Calu3 (cell line): ENCODE results near the gene ZNF202. TPM values are rescaled to one million over a fixed set of nuclear protein-coding genes. Genes with fewer than 3 reads are reported as not detected.

Experiments
- Bru-seq: library from RNA; stranded (reverse); fragments of 400-500 nt; gene quantifications from one replicate; lab custom pipeline; 2021; lab: Mats Ljungman, UMichigan
- BruChase-seq, 2 experiments: library from RNA; stranded (reverse); fragments of 400-500 nt; gene quantifications; one replicate each; lab custom pipeline; 2021; lab: Mats Ljungman, UMichigan
- BruUV-seq: library from RNA; stranded (reverse); fragments of 400-500 nt; replicated peaks from 2 replicates; lab custom pipeline; 2021; lab: Mats Ljungman, UMichigan
- CTCF ChIA-PET: fragments of 300-600 bp; sonication (Branson Sonifier 250); formaldehyde crosslinking; loops from one replicate; lab custom pipeline; 2022; ENCODE audit warnings: antibody characterized with exemption; lab: Charles Lee
- DNase-seq: peaks from one replicate; pipeline ENCODE4 v3.0.0; 2022
- H3K27ac Mint-ChIP-seq: one replicate; pipeline ENCODE4 v1.8.0; 2022; ENCODE audit warnings: mixed read lengths; ENCODE audit not compliant: unreplicated experiment
- H3K27me3 Mint-ChIP-seq: one replicate; pipeline ENCODE4 v1.8.0; 2022; ENCODE audit warnings: mixed read lengths; ENCODE audit not compliant: unreplicated experiment
- H3K36me3 Mint-ChIP-seq: one replicate; pipeline ENCODE4 v1.8.0; 2022; ENCODE audit warnings: mild to moderate bottlenecking, moderate library complexity, mixed read lengths; ENCODE audit not compliant: insufficient read depth, unreplicated experiment
- H3K4me1 Mint-ChIP-seq: one replicate; pipeline ENCODE4 v1.8.0; 2022; ENCODE audit warnings: mild to moderate bottlenecking, low read depth, mixed read lengths; ENCODE audit not compliant: unreplicated experiment
- H3K4me3 Mint-ChIP-seq: one replicate; pipeline ENCODE4 v1.8.0; 2022; ENCODE audit warnings: mild to moderate bottlenecking, low read depth, moderate library complexity, mixed read lengths; ENCODE audit not compliant: unreplicated experiment
- H3K9me3 Mint-ChIP-seq: one replicate; pipeline ENCODE4 v1.8.0; 2022; ENCODE audit warnings: low read depth, mixed read lengths; ENCODE audit not compliant: unreplicated experiment
- CTCF ChIP-seq: fragments of 200-600 bp; IDR thresholded peaks from one replicate; pipeline ENCODE4 v1.8.0; 2022; ENCODE audit warnings: antibody characterized with exemption; ENCODE audit not compliant: unreplicated experiment
- intact Hi-C: fragments of 100-400 bp; cut with micrococcal nuclease; formaldehyde crosslinking; loops from one replicate; pipeline ENCODE4 v1.10.0; 2022; ENCODE audit not compliant: unreplicated experiment
- long read RNA-seq: library from polyadenylated mRNA; stranded (forward); transcript quantifications from one replicate; pipeline ENCODE4 v2.0.0, GENCODE V29; 2022
- total RNA-seq: library from RNA; stranded (reverse); gene quantifications from 2 replicates; pipeline ENCODE4 v1.2.3, GENCODE V29; 2022

The ZNF202 gene
- total RNA-seq (10.3 TPM in 2 replicates), Bru-seq, nascent RNA (percentile 74 among the genes with signal in this experiment), BruChase-seq, experiment 1, labeled RNA remaining after a 6-hour chase (percentile 59 among the genes with signal in this experiment), BruChase-seq, experiment 2, labeled RNA remaining after a 2-hour chase (percentile 61 among the genes with signal in this experiment)
- long read RNA-seq, partial matches to known transcripts = 0 of 5 reads
- long read RNA-seq, other reads (novel, unspliced or antisense) = 5 of 5 reads

- Mint-ChIP-seq H3K27ac (peak within 1 kb of the TSS; percentile 75), H3K4me1 (no peaks in the 10 kb centered on the region), H3K4me3 (peak within 1 kb of the TSS; percentile 80), H3K9me3 (peaks cover 3% of the 10 kb centered on the region), H3K36me3 (peaks cover 30% of the 10 kb centered on the region), H3K27me3 (peaks cover 22% of the 10 kb centered on the region)
- no peak for TF ChIP-seq CTCF
- BruUV-seq = no TSS peak
- peak; percentile 83 for DNase-seq
- CTCF ChIA-PET = no interaction called here
- intact Hi-C loops = no loop called here
Measured at GRCh38 chr11:123741159-123742030, at the start of gene ZNF202. Gene ZNF202, minus strand, starts transcription at chr11:123741660. Its CDS starts 10,772 bp downstream, at chr11:123730888.

- Mint-ChIP-seq H3K4me1 (no peaks in the 10 kb centered on the region), H3K27ac (no peak overlapping the region), H3K27me3 (no peaks in the 10 kb centered on the region), H3K36me3 (no peaks in the 10 kb centered on the region), H3K4me3 (no peak overlapping the region), H3K9me3 (peaks cover 14% of the 10 kb centered on the region)
- CTCF ChIA-PET = no interaction called here
- intact Hi-C loops = no loop called here
- BruUV-seq = no TSS peak
- TF ChIP-seq CTCF = no peak
- DNase-seq = no peak
Measured at GRCh38 chr11:123783536-123783935, 42.1 kb upstream of the ZNF202 start.

GRCh38 chr11:123778511-123778910 lies 37.1 kb upstream of the ZNF202 start:
- CTCF ChIA-PET = no interaction called here
- intact Hi-C loops = no loop called here
- Mint-ChIP-seq H3K36me3 (no peaks in the 10 kb centered on the region), H3K27me3 (no peaks in the 10 kb centered on the region), H3K4me1 (no peaks in the 10 kb centered on the region), H3K9me3 (peaks cover 10% of the 10 kb centered on the region), H3K27ac (no peak overlapping the region), H3K4me3 (no peak overlapping the region)
- TF ChIP-seq CTCF = no peak
- no TSS peak for BruUV-seq
- DNase-seq = no peak

- DNase-seq = no peak
Measured at GRCh38 chr11:123775715-123776549, 34.5 kb upstream of the ZNF202 start.

More at GRCh38 chr11:123775715-123776549, 34.5 kb upstream of the ZNF202 start:
- TF ChIP-seq CTCF = no peak
- Mint-ChIP-seq H3K4me1 (no peaks in the 10 kb centered on the region), H3K27ac (no peak overlapping the region), H3K36me3 (no peaks in the 10 kb centered on the region), H3K9me3 (peaks cover 7% of the 10 kb centered on the region), H3K27me3 (no peaks in the 10 kb centered on the region), H3K4me3 (no peak overlapping the region)
- CTCF ChIA-PET = no interaction called here
- intact Hi-C loops = no loop called here
- BruUV-seq = no TSS peak
